UCSD-AML1 (cell line): ENCODE results near the gene ATP2B1.

Experiments
- DNase-seq: peaks from one replicate; lab custom pipeline; 2025; ENCODE audit not compliant: unreplicated experiment; lab: John Stamatoyannopoulos, UW

ATP2B1 gene

DNA sequence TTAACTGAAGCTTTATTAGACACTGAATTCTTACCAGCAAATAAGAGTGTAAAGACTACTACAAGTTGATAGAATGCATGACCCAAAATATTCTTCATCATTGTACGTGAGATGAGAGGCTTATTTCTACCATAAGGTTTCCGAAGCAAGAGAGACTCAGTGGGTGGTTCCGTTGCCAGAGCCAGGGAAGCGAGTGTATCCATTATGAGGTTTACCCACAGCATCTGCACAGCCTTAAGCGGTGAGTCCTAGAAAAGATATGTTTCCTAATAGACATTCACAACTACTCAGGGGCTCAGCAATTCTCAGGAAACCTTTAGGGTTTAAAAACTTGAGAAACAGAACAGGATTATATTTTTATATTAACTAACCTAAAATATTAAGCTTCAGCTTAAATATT, 105.0 kb downstream of the ATP2B1 start:
- DNase-seq, result no peak

- DNase-seq, result no peak
Measured at GRCh38 chr12:89597770-89598169, 110.9 kb downstream of the ATP2B1 start.

DNA sequence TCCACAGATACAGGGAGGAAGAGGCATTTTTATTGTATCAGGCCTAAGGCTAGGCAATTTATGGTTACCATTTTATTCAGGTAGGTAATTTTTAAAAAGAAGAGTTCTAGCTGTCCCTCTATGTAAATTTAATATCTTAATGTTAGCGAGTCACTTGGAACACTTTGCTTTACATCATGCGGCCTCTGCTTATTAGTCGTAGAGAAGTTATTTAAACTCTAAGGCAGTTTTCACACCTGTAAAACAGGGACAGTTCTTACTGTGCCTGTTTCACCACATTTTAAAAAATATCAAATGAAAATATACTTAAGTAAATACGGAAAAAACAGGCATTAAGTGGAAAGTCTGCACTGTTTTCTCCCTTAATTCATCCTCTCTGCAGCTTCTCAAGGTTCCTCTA, 111.4 kb downstream of the ATP2B1 start:
- DNase-seq, result no peak

DNA sequence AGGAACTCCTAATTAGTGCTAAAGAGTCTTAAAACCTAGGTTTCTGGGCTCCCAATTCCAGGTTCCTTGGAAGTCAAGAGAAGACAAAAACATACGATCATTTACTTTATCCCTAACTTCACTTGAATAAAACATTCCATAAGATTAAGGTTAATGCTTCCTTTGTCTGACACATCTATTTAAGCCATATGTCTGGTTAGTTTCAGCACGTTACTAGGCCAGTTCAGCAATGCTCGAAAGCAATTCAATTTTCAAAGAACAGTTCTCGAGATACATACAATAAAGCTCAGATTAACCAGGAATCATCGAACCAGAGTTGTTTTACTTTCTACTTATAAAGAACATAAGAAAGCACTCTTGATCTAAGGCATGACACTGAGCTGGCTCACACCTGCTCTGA, 114.8 kb downstream of the ATP2B1 start:
- DNase-seq, result no peak

GRCh38 chr12:89593233-89593632, 115.4 kb downstream of the ATP2B1 start:
- DNase-seq, result no peak

- no peak for DNase-seq
Measured at GRCh38 chr12:89589753-89590152, 118.9 kb downstream of the ATP2B1 start.

- no peak for DNase-seq
Measured at GRCh38 chr12:89578499-89578898, 130.1 kb downstream of the ATP2B1 start.

DNA sequence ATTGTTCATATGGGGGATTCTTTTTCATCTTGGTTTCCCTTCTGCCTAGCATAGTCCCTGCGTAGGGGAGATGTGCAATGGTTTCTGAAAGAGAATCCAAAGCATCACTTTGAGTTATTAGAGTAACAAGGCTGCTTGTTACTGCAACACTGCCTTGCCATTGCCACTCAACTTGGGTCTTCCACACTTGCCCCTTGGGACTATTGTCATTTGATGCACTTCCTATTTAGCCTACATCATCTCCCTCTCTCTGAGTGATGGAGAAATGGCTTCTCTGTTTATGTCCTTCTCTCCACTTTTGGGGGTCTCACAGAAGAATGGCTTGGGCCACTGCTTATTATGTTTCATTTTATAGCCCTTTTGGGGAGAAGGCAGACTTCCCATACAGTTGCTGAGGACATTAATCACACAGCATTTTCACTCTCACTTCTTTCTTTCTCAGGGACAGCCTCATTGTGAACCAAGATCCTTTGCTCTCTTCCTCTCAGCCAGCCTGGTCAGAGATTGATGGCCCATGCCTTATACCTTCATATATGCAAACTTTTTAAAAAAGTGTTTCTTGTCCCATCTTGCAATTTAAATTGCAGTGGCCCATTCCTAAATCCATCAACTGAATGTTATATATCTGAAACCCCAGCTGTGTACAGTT, 131.9 kb downstream of the ATP2B1 start:
- no peak for DNase-seq

DNA sequence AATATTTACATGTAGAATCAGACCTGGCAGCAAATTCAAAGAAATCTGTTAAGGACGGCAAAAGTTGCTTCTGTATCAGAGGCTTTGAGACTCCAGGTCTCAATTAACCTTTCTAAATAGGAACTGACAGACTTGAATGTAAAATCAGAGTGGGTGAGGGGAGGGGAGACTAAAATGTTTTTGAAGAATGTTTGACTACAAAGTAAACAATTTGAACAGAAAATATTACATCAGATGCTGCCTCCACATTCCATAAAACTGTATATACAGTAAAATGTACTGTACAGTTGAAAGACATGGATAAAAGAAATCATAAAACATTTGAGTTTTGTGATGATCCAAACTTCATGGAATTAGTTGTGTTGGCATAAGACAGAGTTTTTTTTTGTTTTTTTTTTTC, 133.3 kb downstream of the ATP2B1 start:
- no peak for DNase-seq

DNA sequence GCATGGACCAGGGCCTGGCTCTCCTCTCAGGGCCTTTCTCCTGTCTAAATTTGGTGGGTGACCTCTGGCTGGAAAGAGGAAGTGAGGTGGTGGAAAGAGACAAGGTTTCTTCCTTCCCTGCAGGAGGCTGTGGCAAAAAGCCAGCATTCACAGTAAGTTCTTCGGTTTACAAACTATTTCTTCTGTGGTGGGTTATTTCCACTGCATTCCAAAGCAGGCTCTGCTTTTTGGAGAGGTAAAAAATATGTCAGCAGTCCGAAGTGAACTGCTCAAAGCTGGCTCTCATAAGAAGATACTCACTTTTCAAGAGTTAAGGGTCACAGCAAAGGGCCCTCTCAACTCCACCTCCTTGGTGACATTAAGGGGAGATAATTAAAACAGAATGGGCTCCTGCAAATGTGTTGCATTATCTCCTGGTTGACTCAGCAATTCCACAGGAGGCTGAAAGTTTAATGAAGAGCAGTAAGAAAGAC, 133.9 kb downstream of the ATP2B1 start:
- peak; percentile 14 for DNase-seq

DNA sequence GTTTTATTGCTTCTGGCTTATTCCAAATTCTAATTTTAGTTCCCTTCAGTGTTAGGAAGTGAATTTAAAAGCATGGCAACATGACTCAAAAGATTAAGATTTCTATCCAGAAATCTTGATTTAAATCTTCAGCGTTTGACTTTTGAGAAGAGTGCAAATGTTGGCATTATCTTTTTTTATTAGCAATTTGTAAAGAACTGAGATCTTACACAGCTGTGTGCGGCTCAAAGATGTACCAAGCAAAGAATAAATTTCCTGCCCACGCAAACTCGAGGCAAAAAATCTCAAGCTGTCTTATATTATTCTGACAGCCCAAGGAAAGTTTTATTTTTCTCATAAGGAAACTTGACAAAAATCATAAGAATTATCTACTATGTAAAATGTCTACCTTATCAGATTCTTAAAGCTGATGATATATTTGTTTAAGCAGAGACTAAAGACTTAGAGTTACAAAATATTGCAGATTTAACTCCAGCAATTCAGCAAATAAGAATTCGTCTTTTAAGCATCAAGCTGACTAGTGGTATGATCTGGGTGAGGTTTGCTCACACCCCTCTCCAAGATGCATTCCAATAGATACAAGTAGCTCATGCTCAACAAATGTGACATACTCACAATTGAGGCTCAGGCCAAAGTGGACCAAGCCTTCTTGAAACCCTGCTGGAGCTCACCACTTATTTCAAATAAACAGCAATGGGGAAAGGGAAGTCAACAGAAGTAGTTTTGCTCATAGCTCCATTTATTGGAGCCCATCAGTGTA, 135.4 kb downstream of the ATP2B1 start:
- DNase-seq, result no peak

DNA sequence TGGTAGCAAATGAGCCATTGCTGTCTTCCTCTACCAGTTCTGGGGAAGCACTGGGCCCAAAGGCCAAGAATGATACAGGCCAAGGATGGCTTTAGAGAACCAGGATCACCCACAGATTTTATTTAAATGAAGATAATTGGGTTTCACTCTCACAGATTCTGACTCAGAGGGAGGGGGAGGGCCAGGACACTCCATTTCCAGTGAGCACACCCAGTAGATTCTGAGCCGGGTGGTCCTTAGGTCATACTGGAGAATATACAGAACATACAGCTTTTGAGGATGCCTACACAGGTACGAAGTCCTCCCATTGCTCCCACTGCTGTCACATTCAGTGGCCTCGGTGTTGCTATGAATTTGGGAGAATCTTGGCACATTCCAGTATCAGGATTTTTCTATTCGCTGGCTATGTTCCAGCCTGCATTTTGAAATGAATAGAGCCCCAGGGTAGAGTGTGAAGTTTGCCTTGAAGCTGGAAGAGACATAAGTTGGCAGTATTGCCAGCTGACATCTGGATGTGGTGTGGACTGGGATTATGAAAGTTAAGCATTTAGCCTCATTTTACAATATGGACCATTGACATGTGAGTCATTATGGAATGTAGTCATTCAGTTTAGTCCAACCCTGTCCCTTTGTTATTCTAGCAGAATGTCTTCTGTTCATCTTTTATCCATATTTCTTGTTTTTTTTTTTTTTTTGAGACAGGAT, 137.0 kb downstream of the ATP2B1 start:
- DNase-seq, result no peak

- no peak for DNase-seq
Measured at GRCh38 chr12:89568484-89568883, 140.2 kb downstream of the ATP2B1 start.

DNA sequence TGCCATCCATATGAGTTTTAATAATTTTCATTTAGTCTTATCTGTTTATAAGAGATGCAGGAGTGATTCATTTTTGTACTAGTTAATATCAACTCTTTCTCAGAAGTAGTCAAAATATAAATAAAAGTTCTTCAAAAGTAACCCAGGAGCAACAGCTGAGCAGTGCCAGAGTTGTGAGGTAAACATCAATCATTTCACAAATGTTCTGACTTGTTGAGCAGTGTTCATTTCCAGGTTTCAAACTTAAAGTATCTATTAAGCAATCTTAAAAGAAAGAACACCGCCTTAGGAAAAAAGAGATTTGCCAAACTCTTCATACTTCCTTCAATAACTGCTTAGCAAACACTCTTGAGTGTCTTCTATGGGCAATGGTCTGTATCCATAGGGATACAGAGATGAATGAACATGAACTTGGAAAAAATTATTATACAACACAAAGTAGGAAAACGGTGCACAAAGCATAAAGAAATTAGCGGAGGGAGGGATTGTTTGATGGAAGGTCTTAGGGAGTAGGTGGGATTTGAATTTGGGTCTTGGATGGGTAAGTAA, 140.9 kb downstream of the ATP2B1 start:
- DNase-seq, result no peak

GRCh38 chr12:89566615-89567014, 142.0 kb downstream of the ATP2B1 start:
- DNase-seq, result no peak

GRCh38 chr12:89565002-89565401, 143.6 kb downstream of the ATP2B1 start:
- no peak for DNase-seq

DNA sequence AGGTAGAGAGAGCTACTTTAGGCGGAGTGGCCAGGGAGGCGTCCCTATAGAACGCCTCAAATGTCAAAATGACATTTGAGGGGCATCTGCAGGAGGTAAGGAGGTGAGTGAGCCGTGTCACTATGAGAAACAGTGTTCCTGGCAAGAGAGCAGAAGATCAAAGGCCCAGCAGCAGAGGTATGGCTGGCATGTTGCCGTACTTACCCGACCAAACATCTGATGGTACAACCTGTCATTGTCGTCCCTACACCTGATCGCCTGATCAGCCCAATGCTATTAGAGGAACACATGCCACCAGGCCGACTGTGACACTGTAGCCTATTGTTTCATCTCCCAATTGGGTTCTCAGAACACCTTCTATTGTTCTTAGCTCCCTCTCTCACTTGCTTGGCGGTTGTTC, 148.9 kb downstream of the ATP2B1 start:
- no peak for DNase-seq

- no peak for DNase-seq
Measured at GRCh38 chr12:89556976-89557375, 151.7 kb downstream of the ATP2B1 start.

GRCh38 chr12:89552376-89552775, 156.3 kb downstream of the ATP2B1 start:
- no peak for DNase-seq

DNA sequence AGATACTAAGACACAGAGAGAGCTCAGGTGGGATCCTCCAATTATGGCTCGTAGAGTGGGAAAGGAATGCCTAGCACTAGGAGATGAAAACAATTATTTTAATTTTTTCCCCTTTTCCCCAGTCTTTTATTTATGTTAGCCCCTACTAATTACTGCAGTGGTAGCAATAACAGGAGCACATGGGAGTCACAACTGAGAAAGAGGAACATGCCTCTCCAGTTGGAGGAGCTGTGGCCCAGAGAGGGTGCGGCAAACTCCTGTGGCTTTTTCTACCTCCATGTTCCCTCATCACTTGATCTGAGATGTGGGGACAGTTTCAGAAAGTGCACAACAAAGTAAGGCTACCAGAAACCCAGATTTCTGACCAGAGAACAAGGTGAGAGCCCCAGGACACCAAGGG, 156.9 kb downstream of the ATP2B1 start:
- DNase-seq, result no peak

DNA sequence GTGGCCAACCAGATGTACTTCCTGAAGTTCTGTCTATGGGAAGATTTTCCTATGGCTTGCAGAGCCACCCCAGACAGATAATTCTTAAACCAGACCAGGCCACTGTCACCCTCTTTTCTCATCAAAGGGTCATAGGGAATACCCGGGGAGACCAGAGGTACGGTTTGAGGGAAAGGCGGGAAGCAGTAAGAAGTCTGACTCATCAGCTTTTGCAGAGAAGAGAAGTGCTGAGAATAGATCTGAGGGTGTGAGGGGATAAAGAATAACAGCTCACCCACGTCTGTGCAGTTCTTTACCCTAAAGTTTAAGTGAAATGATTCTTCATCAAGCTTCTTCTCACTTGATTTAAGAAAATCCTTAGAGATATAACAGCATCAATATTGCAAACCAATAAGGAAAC, 161.5 kb downstream of the ATP2B1 start:
- DNase-seq, result no peak

DNA sequence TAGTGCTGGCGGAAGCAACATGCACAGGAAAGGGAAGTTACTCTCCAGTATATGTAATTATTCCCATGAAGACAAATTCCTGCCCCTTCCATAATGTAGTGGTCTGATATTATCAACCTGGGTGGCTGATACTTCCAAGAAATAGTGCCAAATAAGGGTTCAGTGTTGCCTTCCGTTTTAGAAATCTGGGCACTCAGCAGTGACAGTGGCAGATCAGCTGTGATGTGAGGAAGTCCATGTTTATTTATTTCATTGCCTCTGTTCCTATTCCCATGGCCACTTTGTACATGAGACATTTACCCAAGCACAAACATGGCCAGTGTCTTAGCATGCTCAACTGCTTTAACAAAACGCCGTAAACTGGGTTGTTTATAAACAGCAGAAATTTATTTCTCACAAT, 162.5 kb downstream of the ATP2B1 start:
- no peak for DNase-seq
